Progenitor cell of endocrine pancreas (in vitro differentiated cells): ENCODE data around the gene FUT7. TPM values are rescaled to one million over a fixed set of nuclear protein-coding genes. Genes with fewer than 3 reads are reported as not detected.
"Not testable (repeated sequence)": the region's sequence is repeated elsewhere in the genome, so short reads cannot be mapped to it uniquely, and the experiment has no call there.

Experiments
- DNase-seq: peaks from one replicate; pipeline ENCODE4 v3.0.0; 2021; ENCODE audit warnings: low spot score; ENCODE audit not compliant: unreplicated experiment
- H3K27ac Mint-ChIP-seq: 2 replicates; pipeline ENCODE4 v1.8.0; 2021; ENCODE audit warnings: mild to moderate bottlenecking, moderate library complexity, mixed read lengths
- H3K27me3 Mint-ChIP-seq: 2 replicates; pipeline ENCODE4 v1.8.0; 2021; ENCODE audit warnings: mixed read lengths
- H3K36me3 Mint-ChIP-seq: 2 replicates; pipeline ENCODE4 v1.8.0; 2022; ENCODE audit warnings: mixed read lengths; ENCODE audit not compliant: insufficient read depth
- H3K4me1 Mint-ChIP-seq: 2 replicates; pipeline ENCODE4 v1.8.0; 2021; ENCODE audit warnings: low read depth, mixed read lengths
- H3K4me3 Mint-ChIP-seq: 2 replicates; pipeline ENCODE4 v1.8.0; 2021; ENCODE audit warnings: low read depth, mild to moderate bottlenecking, moderate library complexity, mixed read lengths
- H3K9me3 Mint-ChIP-seq: 2 replicates; pipeline ENCODE4 v1.8.0; 2021; ENCODE audit warnings: low read depth, mixed read lengths
- total RNA-seq: library from RNA; stranded (reverse); gene quantifications from 2 replicates; pipeline ENCODE4 v1.2.1, GENCODE V29; 2021
- TF ChIP-seq, protein P1 (sequence below): fragments of 200-600 bp; sonication (generic); IDR thresholded peaks from one replicate; pipeline ENCODE4 v1.5.0; 2021; ENCODE audit warnings: antibody characterized with exemption, mild to moderate bottlenecking; ENCODE audit not compliant: unreplicated experiment

Gene FUT7
- total RNA-seq, 1 donor from 2014 or later = not detected

GRCh38 chr9:137064027-137064879, 32.4 kb upstream of the FUT7 start:
- Mint-ChIP-seq H3K27me3 (peaks cover 7% of the 10 kb centered on the region), H3K4me3 (no peak overlapping the region), H3K36me3 (peaks cover 1% of the 10 kb centered on the region), H3K27ac (no peak overlapping the region), H3K4me1 (peaks cover 3% of the 10 kb centered on the region), H3K9me3 (no peaks in the 10 kb centered on the region)
- DNase-seq = peak; percentile 65
- TF ChIP-seq, protein P1, sequence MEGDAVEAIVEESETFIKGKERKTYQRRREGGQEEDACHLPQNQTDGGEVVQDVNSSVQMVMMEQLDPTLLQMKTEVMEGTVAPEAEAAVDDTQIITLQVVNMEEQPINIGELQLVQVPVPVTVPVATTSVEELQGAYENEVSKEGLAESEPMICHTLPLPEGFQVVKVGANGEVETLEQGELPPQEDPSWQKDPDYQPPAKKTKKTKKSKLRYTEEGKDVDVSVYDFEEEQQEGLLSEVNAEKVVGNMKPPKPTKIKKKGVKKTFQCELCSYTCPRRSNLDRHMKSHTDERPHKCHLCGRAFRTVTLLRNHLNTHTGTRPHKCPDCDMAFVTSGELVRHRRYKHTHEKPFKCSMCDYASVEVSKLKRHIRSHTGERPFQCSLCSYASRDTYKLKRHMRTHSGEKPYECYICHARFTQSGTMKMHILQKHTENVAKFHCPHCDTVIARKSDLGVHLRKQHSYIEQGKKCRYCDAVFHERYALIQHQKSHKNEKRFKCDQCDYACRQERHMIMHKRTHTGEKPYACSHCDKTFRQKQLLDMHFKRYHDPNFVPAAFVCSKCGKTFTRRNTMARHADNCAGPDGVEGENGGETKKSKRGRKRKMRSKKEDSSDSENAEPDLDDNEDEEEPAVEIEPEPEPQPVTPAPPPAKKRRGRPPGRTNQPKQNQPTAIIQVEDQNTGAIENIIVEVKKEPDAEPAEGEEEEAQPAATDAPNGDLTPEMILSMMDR = peak; percentile 84

- H3K4me3 Mint-ChIP-seq = no peak overlapping the region
- H3K27ac Mint-ChIP-seq = no peak overlapping the region
- no peak for DNase-seq
- peaks cover 12% of the 10 kb centered on the region for H3K27me3 Mint-ChIP-seq
- peaks cover 1% of the 10 kb centered on the region for H3K36me3 Mint-ChIP-seq
- no peaks in the 10 kb centered on the region for H3K9me3 Mint-ChIP-seq
- H3K4me1 Mint-ChIP-seq = peaks cover 3% of the 10 kb centered on the region
- TF ChIP-seq, protein P1 = no peak
These were observed 31.6 kb upstream of the FUT7 start for GRCh38 chr9:137063311-137064026.

- not testable (repeated sequence) for H3K27ac Mint-ChIP-seq, H3K36me3 Mint-ChIP-seq, H3K9me3 Mint-ChIP-seq, H3K4me3 Mint-ChIP-seq, H3K4me1 Mint-ChIP-seq, DNase-seq
- H3K27me3 Mint-ChIP-seq = peaks cover 18% of the 10 kb centered on the region
These were observed 30.9 kb upstream of the FUT7 start for GRCh38 chr9:137062798-137063197.

- no peak overlapping the region for H3K27ac Mint-ChIP-seq
- H3K36me3 Mint-ChIP-seq = peaks cover 1% of the 10 kb centered on the region
- H3K9me3 Mint-ChIP-seq = no peaks in the 10 kb centered on the region
- H3K27me3 Mint-ChIP-seq = peaks cover 21% of the 10 kb centered on the region
- H3K4me1 Mint-ChIP-seq = no peaks in the 10 kb centered on the region
- TF ChIP-seq, protein P1 = no peak
- DNase-seq = no peak
- H3K4me3 Mint-ChIP-seq = no peak overlapping the region
These were observed 30.5 kb upstream of the FUT7 start for GRCh38 chr9:137062384-137062783.

GRCh38 chr9:137058521-137059234, 26.8 kb upstream of the FUT7 start:
- Mint-ChIP-seq H3K27ac (no peak overlapping the region), H3K4me3 (no peak overlapping the region), H3K27me3 (peaks cover 33% of the 10 kb centered on the region), H3K36me3 (no peaks in the 10 kb centered on the region), H3K9me3 (no peaks in the 10 kb centered on the region), H3K4me1 (peaks cover 2% of the 10 kb centered on the region)
- DNase-seq = no peak
- TF ChIP-seq, protein P1 = no peak
